ENCODE results near the gene CNTF. TPM values are rescaled to one million over a fixed set of nuclear protein-coding genes. Genes with fewer than 3 reads are reported as not detected.

The CNTF gene
- total RNA-seq, 4 donors from 2014 or later, result 1.3 to 2.5 (median 1.9) TPM

GRCh38 chr11:58674609-58675008, 52.1 kb downstream of the CNTF start:
- no peak for TF ChIP-seq EP300 (IDR thresholded peaks at IDR 0.05)
- no peak for TF ChIP-seq CTCF (IDR thresholded peaks at IDR 0.05)
- no peak for TF ChIP-seq POLR2AphosphoS5 (IDR thresholded peaks at IDR 0.05)
- TF ChIP-seq POLR2A (IDR thresholded peaks at IDR 0.05; ENCODE audit: low read depth), result no peak
- Histone ChIP-seq H3K4me3 (no peak overlapping the region), H3K9me3 (no peaks in the 10 kb centered on the region), H3K27me3 (peaks cover 0 to 15% (median 0%) of the 10 kb centered on the region in 4 donors), H3K4me1 (peaks cover 0 to 6% (median 0%) of the 10 kb centered on the region in 4 donors), H3K27ac (replicated peaks in 1 of 4) (no peak overlapping the region), H3K36me3 (no peaks in the 10 kb centered on the region)
- WGBS, result 88% methylated on average over 11 of the region's 12 CpGs
- no peak for DNase-seq (ENCODE audit: extremely low spot score)
- intact Hi-C loops (cut with DNase I), result loop anchor here (10.0 kb wide), 1 partner anchor 110 kb away; no protein-coding TSS in a partner anchor

Other genes starting within 250 kb of the CNTF start
- gene OR5B3, start 215.8 kb upstream of the CNTF start, total RNA-seq, result not detected
- not detected for gene OR5B2, start 194.5 kb upstream of the CNTF start, total RNA-seq
- gene OR5B12, start 180.4 kb upstream of the CNTF start, total RNA-seq, result not detected
- gene OR5B21, start 114.6 kb upstream of the CNTF start, total RNA-seq, result not detected
- 1 to 10 TPM; 4.1 to 9.6 (median 7.2) TPM for gene LPXN, start 46.8 kb upstream of the CNTF start, total RNA-seq
- gene ZFP91, start 43.6 kb upstream of the CNTF start, total RNA-seq, result 10 to 100 TPM; 71.1 to 90.2 (median 77.7) TPM
- gene GLYAT, start 109.3 kb downstream of the CNTF start, total RNA-seq, result not detected
- under 1 TPM in 1 of 4 donors, not detected in 3; 0.33 TPM for gene GLYATL2, start 222.0 kb downstream of the CNTF start, total RNA-seq